Neural cell (in vitro differentiated cells): Measurements from ENCODE around the gene MEGF6.

Source experiments
- CTCF ChIP-seq: fragments of 450-650 bp; IDR thresholded peaks from 2 replicates; pipeline ENCODE4 v1.5.1; 2014; ENCODE audit warnings: antibody characterized with exemption, mild to moderate bottlenecking, moderate library complexity; ENCODE audit not compliant: poor library complexity, severe bottlenecking
- EP300 ChIP-seq: fragments of 450-650 bp; conservative IDR thresholded peaks from 2 replicates; pipeline ENCODE4 v1.6.1; 2014; ENCODE audit warnings: antibody characterized with exemption, mild to moderate bottlenecking, moderate library complexity; ENCODE audit not compliant: poor library complexity, severe bottlenecking
- EZH2 ChIP-seq: fragments of 200-600, 300-800 bp; shearing (Covaris generic), sonication (generic); IDR thresholded peaks from 2 replicates; pipeline ENCODE4 v1.6.1; 2014; ENCODE audit warnings: antibody characterized with exemption, low read length, borderline replicate concordance, mild to moderate bottlenecking; ENCODE audit not compliant: insufficient read depth, poor library complexity, severe bottlenecking
- POLR2AphosphoS5 ChIP-seq: IDR thresholded peaks from 2 replicates; pipeline ENCODE4 v1.6.1; 2012
- RAD21 ChIP-seq: fragments of 450-650 bp; conservative IDR thresholded peaks from 2 replicates; pipeline ENCODE4 v1.6.1; 2014; ENCODE audit warnings: antibody characterized with exemption, mild to moderate bottlenecking, moderate library complexity
- REST ChIP-seq: IDR thresholded peaks from 2 replicates; pipeline ENCODE4 v1.6.1; 2012; ENCODE audit warnings: borderline replicate concordance
- SMC3 ChIP-seq: fragments of 450-650 bp; conservative IDR thresholded peaks from 2 replicates; pipeline ENCODE4 v1.6.1; 2014; ENCODE audit warnings: antibody characterized with exemption, mild to moderate bottlenecking, moderate library complexity; ENCODE audit not compliant: poor library complexity

- TF ChIP-seq CTCF: no peak
- TF ChIP-seq SMC3: no peak
- TF ChIP-seq POLR2AphosphoS5: no peak
- TF ChIP-seq EZH2: no peak
- TF ChIP-seq REST: no peak
- TF ChIP-seq RAD21: no peak
- no peak for TF ChIP-seq EP300
Measured at GRCh38 chr1:3594706-3595377, 16.5 kb downstream of the MEGF6 start.
